NCI-H345 treated with DMSO at 0.1 percent for 48 hours (cell line): Measurements from ENCODE around the gene TMEM114.

Source experiments
- DNase-seq: peaks from one replicate; lab custom pipeline; 2025; ENCODE audit not compliant: unreplicated experiment; lab: John Stamatoyannopoulos, UW

Gene TMEM114

DNA sequence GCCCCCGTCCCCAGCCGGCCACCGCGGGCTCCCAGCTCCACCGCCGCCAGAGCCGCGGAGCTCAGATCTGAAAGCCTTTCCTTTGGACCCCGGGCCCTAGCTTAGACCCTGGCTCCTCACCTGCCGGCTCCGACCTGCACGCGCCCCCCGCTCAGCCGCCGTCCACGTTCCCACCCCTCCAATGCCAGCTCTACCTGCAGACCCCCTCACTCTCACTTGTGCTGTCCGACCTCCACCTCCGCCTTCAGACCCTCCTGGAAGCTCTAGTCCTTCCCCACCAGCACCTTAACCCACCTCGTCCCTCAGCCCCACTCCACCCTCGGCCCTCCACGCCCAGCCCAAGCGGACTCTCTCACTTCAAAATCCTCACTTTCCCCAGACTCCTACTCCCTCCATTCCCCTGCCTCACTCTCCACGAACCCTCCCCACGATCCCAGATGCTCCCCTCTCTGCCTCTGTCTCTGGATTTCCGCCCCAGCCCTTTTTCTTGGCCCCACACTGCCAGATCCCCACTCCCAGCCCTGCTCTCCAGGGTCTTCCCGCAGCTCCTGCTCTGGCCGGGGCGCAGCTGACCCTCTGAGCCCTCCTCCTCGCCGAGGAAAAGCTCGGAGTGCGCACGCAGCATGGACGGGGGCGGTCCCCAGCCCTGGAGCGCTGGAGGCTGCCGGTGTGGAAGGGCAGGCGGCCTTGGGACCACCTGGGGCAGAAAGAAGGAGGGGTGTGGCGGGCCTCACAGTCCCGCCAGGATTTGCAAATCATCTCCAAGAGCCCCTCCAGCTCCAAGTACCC, at the start of gene TMEM114:
Gene TMEM114 (minus strand): TSS at position 612 of the 789 bp plus-strand sequence. CDS start 673 bp downstream, outside the sequence.
- DNase-seq: no peak

DNA sequence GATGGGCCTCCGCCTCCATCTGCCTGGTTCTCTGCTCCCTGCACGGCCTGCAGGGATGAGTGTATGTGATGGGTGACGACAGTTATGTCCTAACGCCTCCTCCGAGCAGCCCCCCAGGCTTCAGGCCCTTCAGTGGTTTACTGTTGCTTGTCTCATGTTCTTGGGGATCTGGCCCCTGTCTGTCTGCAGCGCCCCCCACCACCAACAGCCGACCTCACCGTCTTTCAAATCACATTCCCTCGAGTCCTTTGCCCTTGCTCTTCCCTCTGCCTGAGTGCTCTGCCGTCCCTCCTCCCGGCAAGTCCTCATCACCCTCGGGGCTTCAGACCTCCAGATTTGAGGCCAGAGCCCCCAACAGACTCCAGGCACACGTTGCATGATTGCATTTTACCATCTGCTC, 49.4 kb upstream of the TMEM114 start:
- no peak for DNase-seq

DNA sequence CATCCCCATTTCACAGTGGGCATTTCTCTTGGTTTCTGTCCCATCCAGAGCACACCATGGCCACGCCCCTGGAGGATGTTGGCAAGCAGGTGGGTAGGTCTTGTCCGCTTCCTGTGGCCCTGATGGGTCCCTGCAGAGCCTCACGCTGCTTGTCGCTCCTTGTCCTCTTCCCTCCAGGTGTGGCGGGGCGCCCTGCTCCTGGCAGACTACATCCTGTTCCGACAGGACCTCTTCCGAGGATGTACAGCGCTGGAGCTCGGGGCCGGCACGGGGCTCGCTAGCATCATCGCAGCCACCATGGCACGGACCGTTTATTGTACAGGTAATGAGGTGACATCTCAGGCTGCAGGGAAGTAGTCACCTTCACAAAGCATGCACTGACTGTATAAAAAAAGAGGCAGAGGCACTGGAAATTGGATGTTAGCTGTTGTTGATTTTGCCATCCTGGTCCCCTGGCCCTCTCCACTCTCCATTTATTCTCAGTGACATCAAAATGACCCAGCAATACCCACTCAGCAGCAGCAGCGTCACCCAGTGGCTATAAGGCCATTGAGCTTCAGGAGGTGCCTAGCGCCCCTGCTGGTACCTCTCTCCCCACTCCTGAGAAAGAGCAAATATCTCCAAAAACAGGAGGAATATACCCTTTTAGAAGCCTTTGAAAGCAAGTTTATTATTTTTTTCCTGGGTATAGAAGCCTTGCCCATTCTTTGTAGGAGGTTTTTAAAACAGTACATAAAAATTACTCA, 44.9 kb upstream of the TMEM114 start:
- DNase-seq: no peak

DNA sequence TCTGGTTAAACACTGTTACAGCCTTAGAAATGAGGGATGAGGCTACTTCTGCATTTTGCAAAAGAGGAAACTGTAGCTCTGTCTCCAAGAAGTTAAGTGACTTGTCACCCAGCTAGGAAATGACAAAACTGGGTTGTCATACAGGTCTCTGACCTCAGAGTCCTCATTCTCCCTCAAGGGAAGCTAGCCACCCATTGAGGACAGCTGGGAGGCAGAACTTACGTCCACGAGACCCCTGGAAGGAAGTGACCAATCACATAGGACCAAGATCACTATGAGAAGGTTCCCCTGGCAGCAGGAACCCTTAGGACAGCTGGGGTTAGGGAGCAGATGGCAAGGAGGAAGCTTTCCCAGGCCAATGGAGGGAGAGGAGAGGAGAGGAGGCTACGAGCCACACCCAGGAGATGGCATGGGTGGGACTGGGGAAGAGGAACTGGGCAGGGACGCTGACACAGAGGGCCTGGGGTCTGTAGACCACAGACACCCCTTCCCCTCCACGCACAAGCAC, 42.4 kb upstream of the TMEM114 start:
- DNase-seq: no peak

DNA sequence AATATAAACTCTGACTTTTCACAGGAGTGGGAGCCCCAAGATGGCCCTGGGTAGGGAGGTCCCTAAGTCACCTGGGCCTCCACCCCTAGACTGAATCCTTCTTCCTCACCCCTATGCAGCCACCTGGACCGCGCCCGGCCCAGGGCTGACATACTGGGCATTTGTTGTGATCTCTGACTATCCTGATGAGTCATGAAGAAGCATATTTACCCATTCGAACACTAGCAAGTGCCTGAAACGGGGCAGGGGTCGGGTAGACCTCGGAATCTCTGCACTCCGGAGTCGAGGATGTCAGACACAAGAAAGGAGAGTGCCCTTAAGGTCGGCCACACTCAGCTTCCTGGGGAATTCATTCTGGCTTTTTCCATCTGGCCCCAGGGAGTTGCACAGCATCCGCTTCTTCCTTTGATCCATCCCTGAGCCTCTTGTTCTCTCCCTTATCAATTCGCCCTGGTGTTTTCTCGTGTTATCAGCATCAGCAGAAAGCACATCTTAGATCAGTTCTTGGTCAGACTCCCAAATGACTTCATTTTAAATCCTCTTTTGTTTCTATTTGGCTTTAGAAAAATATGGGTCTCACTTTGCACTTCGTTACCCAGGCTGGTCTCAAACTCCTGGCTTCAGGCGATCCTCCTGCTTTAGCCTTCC, 41.6 kb upstream of the TMEM114 start:
- DNase-seq: no peak

DNA sequence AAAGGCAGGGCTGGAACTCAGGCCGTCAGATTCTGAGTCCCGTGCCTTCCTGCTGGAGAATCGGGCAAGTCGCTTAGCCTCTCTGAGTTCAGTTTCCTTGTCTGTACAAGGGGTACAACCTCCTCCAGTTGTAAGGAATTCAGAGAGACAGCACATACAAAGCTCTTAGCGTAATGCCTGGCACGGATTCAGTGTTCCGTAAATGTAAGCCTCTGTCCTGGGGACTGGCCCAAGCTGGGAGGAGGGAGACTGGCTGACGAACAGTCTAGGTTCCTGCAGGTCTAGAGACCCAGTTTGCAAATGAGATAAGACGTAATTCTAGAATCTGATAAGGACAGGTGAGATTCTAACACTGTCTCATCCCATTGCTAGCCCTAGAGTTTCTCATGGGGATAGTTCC, 41.1 kb upstream of the TMEM114 start:
- no peak for DNase-seq

DNA sequence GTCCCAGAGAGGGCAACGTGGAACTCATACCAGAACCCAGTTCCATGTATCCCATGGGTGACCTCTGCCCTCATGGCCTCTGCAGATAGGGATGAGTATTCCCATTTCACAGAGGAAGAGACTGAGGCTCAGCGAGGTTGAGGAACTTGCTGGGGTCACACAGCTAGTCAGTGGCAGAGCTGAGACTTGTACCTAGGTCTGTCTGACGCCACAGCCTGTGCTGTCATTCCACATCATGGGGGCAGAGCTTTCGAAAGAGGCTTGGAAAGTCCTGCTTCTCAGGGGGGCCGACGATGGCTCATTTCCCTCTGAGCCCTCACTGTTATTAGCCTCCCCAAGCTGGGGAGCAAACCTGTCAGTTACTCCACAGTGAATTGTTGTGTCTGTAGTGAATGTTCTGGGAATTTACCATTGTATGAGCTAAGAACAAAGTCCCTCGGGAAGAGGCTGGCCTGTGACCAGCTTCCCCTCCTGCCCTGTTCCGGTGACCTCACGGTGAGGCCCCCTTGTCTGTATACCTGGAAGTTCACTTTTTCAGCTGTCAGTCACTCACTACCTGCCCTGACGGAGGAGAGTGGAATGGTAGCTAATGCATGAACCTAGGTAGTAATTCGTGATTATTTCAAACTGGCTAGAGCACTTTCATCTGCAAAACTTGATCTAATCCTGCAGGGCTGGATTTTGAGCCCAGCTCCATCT, 40.1 kb upstream of the TMEM114 start:
- no peak for DNase-seq

DNA sequence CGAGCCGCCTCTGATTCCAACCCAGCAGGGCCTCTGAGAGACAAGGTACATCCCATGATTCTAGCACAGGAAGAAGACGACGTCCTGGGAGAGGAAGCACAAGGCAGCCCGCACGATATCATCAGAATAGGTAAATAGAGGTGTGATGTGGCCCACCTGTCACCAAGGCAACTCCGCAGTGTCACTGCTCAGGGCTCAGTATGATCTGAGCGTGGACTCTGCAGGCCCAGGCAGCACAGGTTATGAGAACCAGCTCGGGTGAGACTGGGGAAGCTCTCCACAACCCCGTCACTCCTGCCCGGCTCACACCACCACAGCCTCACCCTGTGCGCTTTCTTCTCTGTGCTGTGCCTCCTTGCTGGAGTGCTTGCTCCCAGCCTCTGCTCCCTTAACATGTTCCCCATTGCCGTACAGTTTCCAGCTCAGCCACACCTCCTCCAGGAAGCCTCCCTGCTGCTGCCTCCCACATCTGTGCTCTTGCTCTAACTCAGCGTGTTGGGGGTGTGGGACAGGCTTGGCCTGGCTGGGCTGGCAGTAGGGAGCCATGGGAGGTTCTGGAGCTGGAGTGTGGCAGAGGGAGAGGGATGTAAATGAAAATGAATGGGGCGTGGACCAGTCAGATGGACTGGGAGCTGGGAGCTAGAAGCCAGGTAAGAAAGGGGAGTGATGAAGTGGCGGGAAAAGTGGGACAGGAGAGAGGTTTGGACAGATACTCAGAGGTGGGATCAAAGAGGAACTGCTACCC, 38.8 kb upstream of the TMEM114 start:
- DNase-seq: no peak

DNA sequence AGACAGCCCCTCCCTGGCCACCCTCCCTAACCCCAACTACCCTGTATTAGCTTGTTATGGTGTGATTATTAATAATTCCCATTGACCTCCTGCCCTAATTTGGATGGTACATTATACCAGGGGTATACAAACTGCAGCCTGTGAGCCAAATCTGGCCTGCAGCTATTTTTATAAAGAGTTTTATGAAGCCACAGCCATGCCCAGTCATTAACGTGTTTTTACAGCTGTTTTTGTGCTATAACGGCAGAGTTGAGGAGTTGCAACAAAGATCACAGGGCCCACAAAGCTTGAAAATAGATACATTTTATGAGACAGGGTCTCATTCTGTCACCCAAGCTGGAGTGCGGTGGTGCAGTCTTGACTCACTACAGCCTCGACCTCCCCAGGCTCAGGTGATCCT, 37.1 kb upstream of the TMEM114 start:
- no peak for DNase-seq

DNA sequence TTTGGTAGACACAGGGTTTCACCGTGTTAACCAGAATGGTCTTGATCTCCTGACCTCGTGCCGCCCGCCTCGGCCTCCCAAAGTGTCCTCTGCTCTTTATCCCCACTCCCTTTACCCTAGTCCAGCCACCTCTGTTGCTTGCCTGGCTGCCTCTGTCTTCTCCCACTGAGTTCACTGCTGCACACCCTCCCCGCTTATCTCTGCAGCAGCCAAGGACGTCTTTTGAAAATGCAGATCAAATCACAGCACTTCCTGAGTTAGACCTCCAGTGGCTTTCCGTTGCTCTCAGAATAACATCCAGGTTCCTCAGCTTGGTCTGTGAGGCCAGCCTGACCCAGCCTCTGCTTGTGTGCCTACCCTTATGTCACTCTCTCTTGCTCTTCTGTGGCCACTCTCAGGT, 36.6 kb upstream of the TMEM114 start:
- DNase-seq: no peak

DNA sequence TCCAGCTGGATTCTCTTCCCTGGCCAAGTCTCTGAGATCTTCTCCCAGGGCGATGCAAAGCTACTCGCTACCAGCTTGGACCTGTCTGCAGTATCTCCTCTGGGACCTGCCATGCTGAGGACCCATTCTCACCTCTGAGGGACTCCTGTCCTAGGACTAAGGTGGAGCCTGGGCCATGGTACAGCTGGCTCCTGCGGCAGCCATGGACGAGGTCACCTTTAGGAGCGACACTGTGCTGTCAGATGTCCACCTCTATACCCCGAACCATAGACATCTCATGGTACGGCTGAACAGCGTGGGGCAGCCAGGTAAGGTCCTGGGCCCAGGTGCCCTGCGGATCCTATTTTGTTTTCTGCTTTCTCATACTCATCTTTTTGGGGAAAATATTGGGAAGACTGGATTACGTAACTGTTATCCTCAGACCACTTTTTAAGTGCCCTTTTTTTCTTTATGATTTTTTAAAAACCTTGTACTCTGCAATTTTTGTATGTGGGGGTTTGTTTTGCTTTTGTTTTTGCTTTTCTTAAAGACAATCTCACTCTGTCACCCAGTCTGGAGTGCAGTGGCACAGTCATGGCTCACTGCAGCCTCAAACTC, 35.3 kb upstream of the TMEM114 start:
- no peak for DNase-seq

DNA sequence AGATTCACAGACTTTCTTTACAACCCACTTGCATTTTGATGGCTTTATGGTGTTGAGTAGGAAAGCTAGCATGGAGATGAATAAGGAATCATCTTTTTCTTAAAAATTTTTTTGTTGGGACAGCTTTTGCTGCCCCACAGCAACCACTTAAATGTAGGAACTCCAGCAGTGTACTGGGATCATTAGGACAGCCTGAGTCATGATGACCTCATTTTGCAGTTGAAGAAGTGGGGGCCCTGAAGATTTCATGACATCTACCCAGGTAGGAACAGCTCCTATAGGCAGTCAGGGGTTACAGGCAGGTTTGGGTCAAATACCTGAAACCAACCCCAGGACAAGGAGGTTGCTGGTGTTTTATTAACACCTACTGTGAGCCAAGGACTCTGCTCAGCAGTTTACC, 33.3 kb upstream of the TMEM114 start:
- DNase-seq: no peak

DNA sequence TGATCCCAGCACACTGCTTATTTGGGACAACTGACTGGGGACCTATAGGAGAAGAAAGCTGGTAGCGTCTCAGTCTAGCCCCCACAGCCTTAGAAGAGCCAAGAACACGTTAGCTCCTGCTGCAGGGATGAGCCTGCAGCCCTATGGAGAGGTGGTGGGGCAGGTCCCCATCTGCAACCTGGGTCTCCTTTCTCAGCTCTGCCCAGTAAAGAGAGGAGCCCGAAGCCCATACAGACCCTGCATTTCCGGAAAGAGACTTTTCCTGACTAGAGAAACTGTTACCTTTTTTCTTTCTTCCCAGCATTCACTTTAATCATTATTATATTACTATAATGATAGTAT, 32.0 kb upstream of the TMEM114 start:
- no peak for DNase-seq

DNA sequence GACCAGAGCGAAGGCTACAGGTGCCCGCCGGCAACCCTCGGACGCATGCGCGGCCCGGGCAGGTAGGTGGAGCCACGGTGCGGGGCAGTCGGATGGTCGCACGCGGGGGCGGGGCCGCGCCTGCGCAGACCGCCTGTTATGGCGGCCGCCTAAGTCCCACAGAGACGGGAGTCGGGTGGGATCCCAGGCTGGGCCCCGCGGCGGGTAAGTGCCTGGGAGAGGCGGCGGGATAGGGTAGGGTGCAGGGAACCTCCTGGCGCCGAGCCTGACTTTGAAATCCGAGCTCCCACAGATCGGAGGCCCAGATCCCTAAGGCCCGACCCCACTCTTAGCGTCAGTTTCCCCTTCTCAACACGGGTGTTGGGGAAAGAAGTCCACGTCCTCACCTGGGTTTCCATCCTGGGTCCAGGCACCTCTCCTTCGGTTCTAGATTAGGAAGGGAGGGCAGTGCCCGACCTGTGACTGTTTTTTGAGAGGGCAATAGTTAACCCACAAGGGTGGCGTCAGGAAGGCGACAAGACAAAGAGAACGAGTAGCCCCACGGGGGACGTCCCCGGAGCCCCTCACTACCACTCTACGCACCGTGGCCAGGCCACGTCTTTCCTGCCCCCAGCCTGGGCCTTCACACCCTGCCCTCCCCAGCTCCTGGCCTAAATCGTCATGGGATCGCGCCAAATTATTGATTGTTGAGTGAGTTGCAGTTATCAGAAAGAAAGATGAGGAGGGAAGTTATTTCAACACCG, 31.4 kb upstream of the TMEM114 start, which contains the start of gene METTL22:
Gene METTL22 (plus strand): TSS at position 127 of the 743 bp plus-strand sequence. CDS start 3,968 bp downstream, outside the sequence.
- DNase-seq: peak; percentile 70

DNA sequence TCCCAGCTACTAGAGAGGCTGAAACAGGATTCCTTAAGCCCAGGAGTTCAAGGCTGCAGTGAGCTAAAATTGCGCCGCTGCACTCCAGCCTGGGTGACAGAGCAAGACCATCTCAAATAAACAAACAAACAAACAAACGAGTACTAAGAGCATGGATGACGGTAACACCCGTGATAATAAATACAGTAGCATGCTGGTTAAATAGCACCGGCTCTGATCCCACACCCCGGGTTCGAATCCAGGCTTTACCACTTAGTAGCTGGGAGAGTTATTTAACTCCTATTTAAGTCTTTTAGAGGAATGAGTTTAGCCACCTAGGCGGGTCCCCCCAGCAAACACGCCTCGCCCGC, 30.9 kb upstream of the TMEM114 start:
- DNase-seq: no peak

DNA sequence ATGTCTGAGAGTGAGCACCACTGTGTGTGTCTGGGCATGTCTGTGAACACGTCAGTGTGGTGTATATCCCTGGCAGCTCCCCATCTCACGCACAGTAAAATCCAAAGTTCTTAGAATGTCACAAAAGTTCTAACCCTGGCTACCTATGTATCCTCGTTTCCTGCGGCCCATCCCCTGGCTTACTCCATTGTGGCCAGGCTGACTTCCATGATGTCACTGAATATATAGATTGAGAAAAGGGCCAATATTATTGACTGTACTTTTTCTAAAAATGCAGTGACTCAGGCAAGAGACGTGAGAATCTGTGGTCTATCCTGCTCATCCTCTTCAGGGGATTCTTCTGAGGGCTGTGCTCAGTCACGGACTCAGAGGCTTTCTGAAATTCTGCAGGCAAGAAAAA, 30.2 kb upstream of the TMEM114 start:
- no peak for DNase-seq

DNA sequence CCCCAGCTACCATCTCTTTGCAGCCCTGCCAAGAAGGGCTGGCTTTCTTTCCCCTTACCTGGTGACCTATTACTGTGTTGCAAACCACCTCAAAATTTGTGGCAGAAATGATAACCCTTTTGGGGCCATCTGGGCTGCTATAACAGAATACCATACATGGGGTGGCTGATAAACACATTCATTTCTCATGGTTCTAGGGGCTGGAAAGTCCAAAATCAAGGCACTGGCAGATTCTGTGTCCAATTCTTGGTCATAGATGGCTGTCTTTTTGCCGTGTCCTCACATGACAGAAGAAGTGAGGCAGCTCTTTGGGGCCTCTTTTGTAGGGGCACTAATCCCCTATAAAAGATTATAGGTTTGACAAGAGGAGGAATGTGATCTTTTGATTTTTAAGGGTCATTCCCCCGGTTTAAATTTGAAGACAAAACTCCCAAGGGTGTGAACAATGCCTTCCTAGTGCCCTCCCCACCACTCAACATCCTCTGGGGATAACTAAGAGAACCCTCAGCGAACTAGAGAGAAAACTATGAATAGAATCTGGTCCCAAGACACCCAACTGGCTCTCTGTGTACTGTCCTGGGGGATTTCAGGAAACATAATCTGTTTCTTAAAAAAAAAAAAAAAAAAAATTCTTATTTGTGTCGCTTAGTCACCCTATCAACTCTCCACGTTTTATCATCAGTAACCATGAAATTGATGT, 29.5 kb upstream of the TMEM114 start:
- no peak for DNase-seq

DNA sequence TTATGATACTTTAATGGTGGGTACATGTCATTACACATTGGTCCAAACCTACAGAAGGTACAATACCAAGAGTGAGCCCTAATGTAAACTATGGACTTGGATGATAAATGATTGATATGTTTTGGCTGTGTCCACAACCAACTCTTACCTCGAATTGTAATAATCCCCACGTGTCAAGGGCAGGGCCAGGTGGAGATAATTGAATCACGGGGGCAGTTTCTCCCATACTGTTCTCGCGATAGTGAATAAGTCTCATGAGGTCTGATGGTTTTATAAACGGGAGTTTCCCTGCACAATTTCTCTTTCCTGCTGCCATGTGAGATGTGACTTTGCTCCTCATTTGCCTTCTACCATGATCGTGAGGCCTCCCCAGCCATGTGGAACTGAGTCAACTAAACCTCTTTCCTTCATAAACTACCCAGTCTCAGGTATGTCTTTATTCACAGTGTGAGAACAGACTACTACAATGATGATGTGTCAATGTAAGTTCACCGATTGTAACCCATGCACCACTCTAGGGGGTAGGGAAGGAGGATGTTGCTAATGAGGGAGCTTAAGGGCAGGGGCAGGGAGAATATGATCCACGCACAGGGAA, 24.2 kb upstream of the TMEM114 start:
- DNase-seq: no peak
